AML-193 (cell line): Measurements from ENCODE around the gene ANKRD33B.

ENCODE experiments used
- DNase-seq, 2 experiments: peaks; one replicate each; lab custom pipeline; 2025; lab: John Stamatoyannopoulos, UW

The ANKRD33B gene

DNA sequence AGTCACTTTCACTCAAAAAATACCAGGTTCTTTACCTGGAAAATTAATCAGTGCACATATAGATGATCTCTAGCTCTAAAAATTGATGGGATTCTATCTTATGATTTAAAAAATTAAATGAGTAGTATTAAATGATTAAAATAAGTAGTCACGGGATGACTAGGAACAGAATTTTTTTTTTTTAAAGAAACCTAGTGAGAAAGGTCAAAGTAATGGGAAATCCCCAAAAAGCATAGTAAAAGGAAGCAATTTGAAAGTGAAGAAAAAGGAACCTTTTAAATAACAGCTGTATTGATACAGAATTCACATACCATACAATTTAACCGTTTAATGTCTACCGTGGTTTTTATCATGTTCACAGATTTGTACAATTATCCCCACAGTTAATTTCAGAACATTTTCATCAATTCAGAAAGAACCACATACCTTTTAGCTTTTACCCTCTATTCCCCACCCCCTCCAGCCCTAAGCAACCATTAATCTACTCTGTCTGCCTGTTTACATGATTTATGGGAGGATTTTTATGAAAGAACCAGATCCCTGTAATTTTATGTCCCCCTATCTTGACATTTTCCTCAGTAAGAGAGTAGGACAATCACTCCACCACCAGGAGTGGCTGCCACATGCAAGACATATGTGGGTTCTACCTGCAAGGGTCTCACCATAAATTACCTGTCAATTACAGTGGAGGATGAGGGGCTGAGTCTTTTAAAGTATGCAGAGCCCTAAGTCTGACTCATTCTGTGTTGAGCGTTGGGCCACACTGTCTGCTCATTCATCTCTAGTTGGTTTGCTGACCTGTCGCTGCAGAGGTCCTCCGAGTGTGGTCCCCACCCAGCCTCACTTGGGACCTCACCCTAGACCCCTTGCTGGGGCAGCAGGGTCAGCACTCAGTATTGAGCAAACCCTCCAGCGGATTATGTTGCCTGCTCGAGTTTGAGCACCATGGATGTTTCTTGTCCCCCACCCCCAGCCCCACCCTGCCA is 16.0 kb downstream of the ANKRD33B start:
- DNase-seq: no peak

GRCh38 chr5:10580531-10581423 is 16.9 kb downstream of the ANKRD33B start:
- no peak for DNase-seq

DNA sequence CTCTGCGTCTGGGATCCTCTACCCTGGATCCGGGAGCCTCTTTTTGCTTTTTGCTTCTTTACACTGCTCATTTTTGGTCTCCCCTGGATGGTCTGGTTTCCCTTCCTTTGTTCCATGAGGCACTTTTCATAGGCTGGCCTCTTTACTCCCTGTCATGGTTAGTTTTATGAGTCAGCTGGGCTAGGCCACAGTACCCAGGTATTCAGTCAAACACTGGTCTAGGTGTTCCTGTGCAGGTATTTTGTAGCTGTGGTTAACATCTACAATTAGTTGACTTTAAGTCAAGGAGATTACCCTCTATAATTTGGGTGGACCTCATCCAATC is 17.5 kb downstream of the ANKRD33B start:
- DNase-seq: no peak

DNA sequence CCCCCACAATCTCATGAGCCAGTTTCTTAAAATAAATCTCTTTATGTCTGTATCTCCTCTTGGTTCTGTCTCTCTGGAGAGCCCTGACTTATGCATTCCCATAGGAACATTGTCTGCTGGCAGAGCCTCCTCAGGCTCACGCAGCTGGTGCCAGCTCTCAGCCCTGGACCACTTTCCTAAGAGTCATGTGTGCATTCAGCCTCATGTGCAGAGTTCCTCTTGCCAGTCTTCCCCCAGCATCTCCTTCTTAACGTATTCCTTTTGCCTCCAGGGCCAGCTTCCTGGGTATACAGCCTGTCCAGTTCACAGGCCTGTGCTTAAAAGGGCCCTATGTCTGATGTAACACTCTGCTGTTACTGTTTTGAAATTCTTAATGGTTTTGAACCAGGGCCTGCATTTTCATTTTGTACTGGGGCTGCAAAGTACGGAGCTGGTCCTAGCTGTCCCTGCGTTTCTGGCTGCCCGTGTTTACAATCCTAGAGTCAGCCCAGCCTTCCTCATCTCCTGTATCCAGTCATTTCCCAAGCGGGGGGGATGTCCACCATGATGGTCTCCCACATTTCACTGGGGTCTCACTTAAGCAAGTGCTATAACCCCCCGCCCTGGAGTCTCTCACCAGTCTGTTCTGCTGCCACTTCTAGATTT is 18.1 kb downstream of the ANKRD33B start:
- peak; percentile 51 to 55 for DNase-seq

- no peak for DNase-seq
Observed at GRCh38 chr5:10582512-10582897, 18.6 kb downstream of the ANKRD33B start.

GRCh38 chr5:10583663-10584572 is 20.0 kb downstream of the ANKRD33B start:
- DNase-seq: no peak

GRCh38 chr5:10584714-10585517 is 21.0 kb downstream of the ANKRD33B start:
- no peak for DNase-seq

DNA sequence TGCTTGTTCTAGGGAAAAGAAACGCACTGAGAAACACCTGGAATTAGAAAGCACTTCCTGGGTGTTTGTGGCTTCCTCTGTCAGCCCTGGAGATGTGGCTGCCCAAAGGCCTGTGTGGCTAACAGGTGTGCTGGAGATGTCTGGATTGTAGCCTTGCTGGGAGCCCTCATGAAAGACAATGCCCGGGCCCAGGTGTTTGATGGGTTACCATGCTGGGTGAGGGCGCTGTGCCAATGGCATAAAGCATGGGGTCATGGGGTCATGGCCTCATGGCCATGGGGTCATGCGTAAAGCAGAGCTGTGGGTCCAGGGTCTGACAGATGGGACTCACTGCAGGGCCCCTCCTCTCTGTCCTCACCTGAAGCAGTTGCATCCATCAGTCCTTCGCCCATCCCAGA is 21.6 kb downstream of the ANKRD33B start:
- DNase-seq: no peak

GRCh38 chr5:10586008-10586407 is 22.1 kb downstream of the ANKRD33B start:
- DNase-seq: no peak

DNA sequence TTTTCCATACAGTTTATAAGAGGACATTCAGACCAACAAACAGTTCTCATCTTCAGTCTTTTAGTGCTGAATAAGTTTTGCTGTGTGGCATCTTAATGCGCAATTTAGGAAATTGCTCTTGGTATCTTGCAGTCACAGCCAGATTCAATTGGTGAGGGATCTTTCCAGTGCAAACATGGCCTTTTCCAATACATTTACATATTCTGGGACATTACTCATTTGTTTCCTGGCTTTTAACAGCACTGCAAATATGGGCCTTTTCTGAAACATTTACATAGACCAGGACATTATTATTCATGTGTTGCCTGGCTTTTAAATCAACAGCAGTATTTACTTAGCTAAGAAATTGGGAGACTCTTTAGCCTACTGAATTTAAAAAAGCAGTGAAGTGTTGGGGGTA is 22.7 kb downstream of the ANKRD33B start:
- no peak for DNase-seq

- no peak for DNase-seq
Observed at GRCh38 chr5:10588109-10588775, 24.4 kb downstream of the ANKRD33B start.

- DNase-seq: no peak
Observed at GRCh38 chr5:10588779-10589447, 25.0 kb downstream of the ANKRD33B start.

GRCh38 chr5:10590226-10590999 is 26.5 kb downstream of the ANKRD33B start:
- no peak for DNase-seq

DNA sequence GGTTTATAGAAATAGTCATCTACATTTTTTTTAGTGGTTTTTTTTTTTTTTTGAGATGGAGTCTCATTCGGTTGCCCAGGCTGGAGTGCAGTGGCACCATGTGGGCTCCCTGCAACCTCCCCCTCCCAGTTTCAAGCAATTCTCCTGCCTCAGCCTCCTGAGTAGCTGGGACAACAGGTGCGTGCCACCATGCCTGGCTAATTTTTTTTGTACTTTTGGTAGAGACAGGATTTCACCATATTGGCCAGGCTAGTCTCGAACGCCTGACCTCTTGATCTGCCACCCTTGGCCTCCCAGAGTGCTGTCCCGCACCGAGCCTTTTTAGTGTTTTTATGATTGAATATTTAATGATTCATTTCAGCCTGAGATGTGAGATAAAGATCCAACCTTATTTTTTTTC is 27.3 kb downstream of the ANKRD33B start:
- DNase-seq: no peak

DNA sequence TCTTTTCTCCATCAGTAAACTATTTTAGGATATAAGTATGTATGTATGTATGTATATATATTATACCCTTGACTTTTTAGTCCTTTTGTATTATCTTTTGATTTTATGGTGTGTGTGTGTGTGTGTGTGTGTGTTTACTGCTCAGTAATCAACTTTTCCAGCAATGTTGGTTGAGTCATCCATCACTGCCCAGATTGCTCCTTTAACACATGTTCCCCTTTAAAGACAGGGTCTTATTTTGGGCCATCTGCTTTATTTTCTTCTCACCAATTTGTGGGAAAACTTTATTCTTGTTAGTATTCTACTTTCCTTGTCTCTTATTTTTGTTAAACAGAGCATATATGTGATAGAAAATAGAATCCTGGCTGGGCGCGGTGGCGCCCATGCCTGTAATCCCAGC is 28.1 kb downstream of the ANKRD33B start:
- DNase-seq: no peak

DNA sequence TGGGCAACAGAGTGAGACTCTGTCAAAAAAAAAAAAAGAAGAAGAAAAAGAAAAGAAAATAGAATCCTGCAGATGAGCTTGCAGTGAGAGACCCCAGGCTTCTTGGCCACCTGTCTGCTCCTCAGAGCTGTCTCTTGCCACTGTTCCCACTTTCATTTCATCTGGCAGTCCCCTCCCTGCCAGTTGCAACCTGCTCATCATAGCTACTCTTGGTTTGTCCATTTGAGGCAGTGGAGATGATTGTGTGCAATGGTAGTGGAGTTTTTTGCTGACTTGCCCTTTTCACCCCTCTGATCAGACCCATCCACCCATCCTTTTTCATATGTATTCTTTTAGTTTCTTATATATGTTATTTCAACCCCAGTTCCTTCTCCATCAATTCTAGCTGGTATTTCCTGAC is 28.7 kb downstream of the ANKRD33B start:
- DNase-seq: no peak

- DNase-seq: no peak
Observed at GRCh38 chr5:10593531-10594181, 29.8 kb downstream of the ANKRD33B start.

DNA sequence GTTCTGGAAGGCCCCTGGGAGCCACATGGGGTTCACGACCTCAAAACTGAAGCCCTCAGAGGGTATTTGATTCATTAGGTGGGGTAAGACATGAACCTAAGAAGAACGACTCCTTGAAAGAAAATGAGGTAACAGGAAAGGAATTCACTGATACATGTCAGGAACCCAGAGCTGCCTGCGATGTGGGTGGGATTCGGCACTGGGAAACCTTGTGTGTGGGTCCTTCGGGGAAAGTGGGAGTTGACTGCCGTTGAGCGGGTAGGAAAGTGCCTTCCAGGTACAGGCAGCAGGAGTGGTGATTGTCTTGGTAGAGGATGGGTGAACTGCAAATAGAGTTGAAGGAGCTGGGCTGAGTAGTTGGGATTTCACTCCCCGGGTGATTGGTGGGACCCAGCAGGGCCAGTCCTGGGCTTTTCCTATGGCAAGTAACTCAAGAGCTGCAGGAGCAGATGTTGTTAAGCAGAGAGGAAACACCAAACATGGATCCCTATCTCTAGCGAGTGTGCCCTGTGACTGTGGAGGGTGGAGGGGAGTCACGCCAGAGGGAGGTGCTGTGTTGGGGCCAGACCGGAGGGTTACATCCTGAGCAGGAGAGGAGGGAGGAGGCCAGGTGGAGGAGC is 30.8 kb downstream of the ANKRD33B start:
- DNase-seq: no peak
